Measurements from ENCODE around the gene DDX1. TPM values are rescaled to one million over a fixed set of nuclear protein-coding genes. Genes with fewer than 3 reads are reported as not detected.
A peak's percentile ranks its signal among the peaks of the same experiment; 100 is the strongest.

DDX1 gene
- total and polyA plus RNA-seq, 2 donors (not counting 3 experiments of a cell fraction or from before 2014, with no cell fraction given), result 41.2 to 117 TPM

DNA sequence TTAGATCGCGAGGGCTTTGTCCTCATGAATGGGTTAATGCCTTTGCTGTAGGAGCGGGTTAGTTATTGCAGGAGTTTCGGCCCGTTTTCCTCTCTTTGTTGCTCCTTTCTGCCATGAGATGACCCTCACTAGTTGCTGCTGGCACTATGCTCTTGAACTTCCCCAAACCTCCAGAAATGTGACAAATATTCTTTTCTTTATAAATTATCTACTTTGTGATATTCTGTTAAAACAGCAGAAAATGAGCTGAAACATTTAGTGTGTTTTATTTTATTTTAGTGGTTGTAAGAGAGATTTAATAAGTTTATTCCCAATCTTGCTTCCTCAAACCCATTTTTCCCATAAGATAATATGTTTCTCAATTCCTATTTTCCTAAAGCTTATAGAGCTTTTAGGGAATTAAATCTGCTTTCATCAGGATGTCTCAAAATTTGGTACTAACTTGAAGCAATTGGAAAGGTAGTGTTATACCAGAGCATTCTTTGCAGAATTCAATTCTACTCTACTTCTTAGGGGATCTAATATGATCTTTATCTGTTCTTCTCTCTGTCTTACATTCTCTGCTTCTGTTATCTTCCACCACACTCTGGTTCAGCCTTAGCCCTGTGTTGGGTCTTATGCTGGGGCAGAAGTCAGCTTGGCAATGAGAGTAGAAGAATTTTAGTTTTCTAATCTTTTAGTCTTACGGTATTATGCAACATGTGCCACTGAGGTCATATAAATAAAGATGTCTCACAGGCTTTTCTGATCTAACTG lies 23.1 kb downstream of the DDX1 start:
- DNase-seq (ENCODE audit: low read depth, low spot score) (no peak), FAIRE-seq (no peak)
- intact Hi-C loops (cut with micrococcal nuclease), result no loop called here
- CTCF ChIA-PET, result interaction anchor here (0.6 kb wide), 1 partner anchor 934 kb away, joined by 3 read pairs; no protein-coding TSS in a partner anchor
- Histone ChIP-seq H3K27me3 (ENCODE audit: control insufficient read depth in 2 of 2, insufficient read depth in 2 of 2, low read length in 2 of 2) (no peaks in the 10 kb centered on the region), H3K4me2 (ENCODE audit: insufficient read depth, low read length) (no peak overlapping the region), H3K27ac (ENCODE audit: insufficient read depth, low read depth, low read length) (no peak overlapping the region), H3K9me1 (replicated peaks; ENCODE audit: control insufficient read depth, extremely low read depth, insufficient read depth, low read length) (no peaks in the 10 kb centered on the region), H3K9me3 (replicated peaks; ENCODE audit: control insufficient read depth, insufficient read depth, low read length) (no peaks in the 10 kb centered on the region), H3K4me1 (ENCODE audit: control insufficient read depth, extremely low read depth, insufficient read depth, low read length) (peaks cover 7% of the 10 kb centered on the region), H3K4me3 (replicated peaks in 1 of 3; ENCODE audit: insufficient read depth in 1 of 3, low read depth in 1 of 3, low read length in 3 of 3) (no peak overlapping the region), H2AFZ (ENCODE audit: low read depth, low read length) (no peak overlapping the region), H3K9ac (replicated peaks; ENCODE audit: extremely low read depth, insufficient read depth, low read length) (no peak overlapping the region), H3K79me2 (ENCODE audit: control insufficient read depth, insufficient read depth, low read length) (no peaks in the 10 kb centered on the region), H3K36me3 (ENCODE audit: control insufficient read depth in 2 of 2, extremely low read depth in 1 of 2, insufficient read depth in 2 of 2, low read length in 2 of 2) (peaks cover 14 to 21% of the 10 kb centered on the region in 2 experiments), H4K20me1 (replicated peaks; ENCODE audit: control insufficient read depth, extremely low read depth, insufficient read depth, low read length) (no peaks in the 10 kb centered on the region)
- POLR2A ChIA-PET, result no interaction called here
- TSS peak; percentile 8 for BruUV-seq (replicated peaks)
- dilution Hi-C loops (cut with MboI; ENCODE audit: extremely low pct_ligation_motif_present, low sequenced_read_pairs), result no loop called here
- no peak for TF ChIP-seq POLR2A (IDR thresholded peaks at IDR 0.05; ENCODE audit: low read depth, low read length)
- TF ChIP-seq, protein P1, sequence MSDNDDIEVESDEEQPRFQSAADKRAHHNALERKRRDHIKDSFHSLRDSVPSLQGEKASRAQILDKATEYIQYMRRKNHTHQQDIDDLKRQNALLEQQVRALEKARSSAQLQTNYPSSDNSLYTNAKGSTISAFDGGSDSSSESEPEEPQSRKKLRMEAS (IDR thresholded peaks at IDR 0.05; ENCODE audit: insufficient read depth, insufficient read length), result no peak
- TF ChIP-seq JUN (IDR thresholded peaks at IDR 0.05; ENCODE audit: borderline replicate concordance, insufficient read depth, insufficient read length, low read depth), result no peak
- no peak for TF ChIP-seq FOS (IDR thresholded peaks at IDR 0.05; ENCODE audit: borderline replicate concordance, insufficient read depth, low read length)
- no peak for TF ChIP-seq GATA2 (IDR thresholded peaks at IDR 0.05; ENCODE audit: insufficient read depth, insufficient read length, low read depth, low read length)
- no peak for TF ChIP-seq POLR2AphosphoS5 (IDR thresholded peaks at IDR 0.05; ENCODE audit: insufficient read depth, low read depth, low read length)
- no peak for TF ChIP-seq MYC (IDR thresholded peaks at IDR 0.05; ENCODE audit: low read depth, low read length)
- TF ChIP-seq, protein P2, sequence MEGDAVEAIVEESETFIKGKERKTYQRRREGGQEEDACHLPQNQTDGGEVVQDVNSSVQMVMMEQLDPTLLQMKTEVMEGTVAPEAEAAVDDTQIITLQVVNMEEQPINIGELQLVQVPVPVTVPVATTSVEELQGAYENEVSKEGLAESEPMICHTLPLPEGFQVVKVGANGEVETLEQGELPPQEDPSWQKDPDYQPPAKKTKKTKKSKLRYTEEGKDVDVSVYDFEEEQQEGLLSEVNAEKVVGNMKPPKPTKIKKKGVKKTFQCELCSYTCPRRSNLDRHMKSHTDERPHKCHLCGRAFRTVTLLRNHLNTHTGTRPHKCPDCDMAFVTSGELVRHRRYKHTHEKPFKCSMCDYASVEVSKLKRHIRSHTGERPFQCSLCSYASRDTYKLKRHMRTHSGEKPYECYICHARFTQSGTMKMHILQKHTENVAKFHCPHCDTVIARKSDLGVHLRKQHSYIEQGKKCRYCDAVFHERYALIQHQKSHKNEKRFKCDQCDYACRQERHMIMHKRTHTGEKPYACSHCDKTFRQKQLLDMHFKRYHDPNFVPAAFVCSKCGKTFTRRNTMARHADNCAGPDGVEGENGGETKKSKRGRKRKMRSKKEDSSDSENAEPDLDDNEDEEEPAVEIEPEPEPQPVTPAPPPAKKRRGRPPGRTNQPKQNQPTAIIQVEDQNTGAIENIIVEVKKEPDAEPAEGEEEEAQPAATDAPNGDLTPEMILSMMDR (IDR thresholded peaks at IDR 0.05; ENCODE audit: extremely low read depth in 1 of 2, insufficient read depth in 1 of 2, low read depth in 1 of 2, low read length in 2 of 2), result no peak
- TF ChIP-seq EZH2 (IDR thresholded peaks at IDR 0.05; ENCODE audit: borderline replicate concordance, low read depth, low read length, severe bottlenecking), result no peak

All from endothelial cell of umbilical vein (primary cell).